GM12878 (cell line): ENCODE results near the gene GARNL3. TPM values are rescaled to one million over a fixed set of nuclear protein-coding genes. Genes with fewer than 3 reads are reported as not detected.

ENCODE experiments used
- ATAC-seq: fragments of 200-7000 bp; cut with Tn5 transposase; 3 replicates; pipeline ENCODE4 v1.9.1; 2020; ENCODE audit warnings: mild to moderate bottlenecking, moderate library complexity
- BruUV-seq: library from RNA; stranded (reverse); fragments of 400-500 nt; replicated peaks from 2 replicates; lab custom pipeline; 2021; lab: Mats Ljungman, UMichigan
- CTCF ChIA-PET: fragments of 300-600 bp; sonication (Branson Sonifier 250); formaldehyde crosslinking; extraction: SDS; loops from one replicate; lab custom pipeline; 2021; ENCODE audit warnings: inconsistent platforms; lab: Yijun Ruan, JAX
- POLR2A ChIA-PET: fragments of 350-600 bp; formaldehyde crosslinking; extraction: SDS; loops from one replicate; lab custom pipeline; 2021; ENCODE audit warnings: inconsistent platforms; lab: Charles Lee
- RAD21 ChIA-PET: fragments of 300-600 bp; sonication (Branson Sonifier 250); formaldehyde crosslinking; loops from one replicate; lab custom pipeline; 2023; ENCODE audit warnings: antibody characterized with exemption; ENCODE audit not compliant: unreplicated experiment; lab: Charles Lee
- SMC1A ChIA-PET: fragments of 300-600 bp; sonication (Branson Sonifier 250); formaldehyde crosslinking; loops from one replicate; lab custom pipeline; 2023; ENCODE audit not compliant: unreplicated experiment, uncharacterized antibody; lab: Charles Lee
- DNase-seq: peaks from one replicate; pipeline ENCODE4 v3.0.0-alpha.2; 2011; ENCODE audit warnings: low read depth, low spot score
- FAIRE-seq: peaks from 3 replicates; lab custom pipeline; 2011; peaks lifted over from hg19 to GRCh38; lab: Jason Lieb, UNC
- H2AFZ ChIP-seq: 2 replicates; pipeline ENCODE4 v1.6.0; 2011; ENCODE audit warnings: low read depth, low read length, control low read depth; ENCODE audit not compliant: control insufficient read depth
- H3K27ac ChIP-seq: 2 replicates; pipeline ENCODE4 v1.5.1; 2011; ENCODE audit warnings: control low read depth; ENCODE audit not compliant: control insufficient read depth, insufficient read depth
- H3K27me3 ChIP-seq, 2 experiments: replicated peaks in 1 of 2; 2 replicates each; pipeline versions ENCODE4 v1.6.0 to v1.6.1; 2011; ENCODE audit warnings: low read length in 1 of 2; ENCODE audit not compliant: control insufficient read depth in 2 of 2, insufficient read depth in 2 of 2
- H3K36me3 ChIP-seq, 2 experiments: 2 replicates each; pipeline ENCODE4 v1.5.1; 2011; ENCODE audit warnings: low read length in 1 of 2; ENCODE audit not compliant: control insufficient read depth in 2 of 2, insufficient read depth in 2 of 2
- H3K4me1 ChIP-seq: 2 replicates; pipeline ENCODE4 v1.6.1; 2011; ENCODE audit warnings: mild to moderate bottlenecking, low read length, moderate library complexity, mixed read lengths; ENCODE audit not compliant: control insufficient read depth, insufficient read depth
- H3K4me2 ChIP-seq: 2 replicates; pipeline ENCODE4 v1.6.0; 2011; ENCODE audit warnings: control low read depth; ENCODE audit not compliant: control insufficient read depth, insufficient read depth
- H3K4me3 ChIP-seq: fragments of 200-600 bp; sonication (generic); 2 replicates; pipeline ENCODE4 v1.5.1; 2016
- H3K79me2 ChIP-seq: 2 replicates; pipeline ENCODE4 v1.6.0; 2011; ENCODE audit warnings: low read length; ENCODE audit not compliant: control insufficient read depth, insufficient read depth
- H3K9ac ChIP-seq: 2 replicates; pipeline ENCODE4 v1.8.0; 2011; ENCODE audit warnings: low read length, control low read depth, mixed read lengths; ENCODE audit not compliant: control insufficient read depth, insufficient read depth
- H3K9me3 ChIP-seq: replicated peaks from 3 replicates; pipeline ENCODE4 v1.5.1; 2011; ENCODE audit warnings: mild to moderate bottlenecking, low read length; ENCODE audit not compliant: control insufficient read depth, insufficient read depth
- H4K20me1 ChIP-seq: 2 replicates; pipeline ENCODE4 v1.6.0; 2011; ENCODE audit not compliant: control insufficient read depth, insufficient read depth
- ATF2 ChIP-seq: IDR thresholded peaks from 2 replicates; pipeline ENCODE4 v1.6.1; 2012; ENCODE audit warnings: low read length, inconsistent platforms
- CREB1 ChIP-seq: IDR thresholded peaks from 2 replicates; pipeline ENCODE4 v1.6.1; 2012; ENCODE audit warnings: low read depth, mild to moderate bottlenecking, inconsistent platforms
- FOS ChIP-seq: IDR thresholded peaks from 3 replicates; pipeline ENCODE4 v1.6.1; 2011; ENCODE audit warnings: borderline replicate concordance; ENCODE audit not compliant: insufficient read length; ENCODE audit errors: extremely low read depth
- MEF2A ChIP-seq: IDR thresholded peaks from 2 replicates; pipeline ENCODE4 v1.6.1; 2011; ENCODE audit warnings: low read depth, mild to moderate bottlenecking, low read length, moderate library complexity; ENCODE audit not compliant: insufficient read depth
- MTA2 ChIP-seq: fragments of 450-650 bp; IDR thresholded peaks from 2 replicates; pipeline ENCODE4 v1.6.1; 2016; ENCODE audit warnings: low read depth, mild to moderate bottlenecking, moderate library complexity
- RELB ChIP-seq: fragments of 450-650 bp; IDR thresholded peaks from 2 replicates; pipeline ENCODE4 v1.6.1; 2017; ENCODE audit warnings: low read depth, mild to moderate bottlenecking, moderate library complexity
- ZBTB4 ChIP-seq: fragments of 450-650 bp; formaldehyde crosslinking; IDR thresholded peaks from 2 replicates; pipeline ENCODE4 v1.4.0; 2022; ENCODE audit warnings: mild to moderate bottlenecking, moderate library complexity
- ZNF207 ChIP-seq: fragments of 450-650 bp; IDR thresholded peaks from 2 replicates; pipeline ENCODE4 v1.6.1; 2014; ENCODE audit warnings: antibody characterized with exemption, mild to moderate bottlenecking, borderline replicate concordance
- WGBS: methylation state at CpG from one replicate; pipeline ENCODE4 v1.1.6; 2016; ENCODE audit warnings: low lambda C conversion rate; ENCODE audit not compliant: insufficient replicate concordance, insufficient coverage; ENCODE audit errors: missing lambda C conversion rate; 5-methylcytosine and 5-hydroxymethylcytosine counted together
- in situ Hi-C: fragments of 300-500 bp; cut with MboI; formaldehyde crosslinking; loops from 9 replicates; pipeline ENCODE4 v1.14.3; 2018; ENCODE audit warnings: mixed read lengths
- intact Hi-C: fragments of 100-400 bp; cut with micrococcal nuclease; formaldehyde crosslinking; loops from one replicate; pipeline ENCODE4 v1.14.2; 2022; ENCODE audit not compliant: unreplicated experiment
- polyA plus RNA-seq, 11 experiments: library from polyadenylated mRNA; depleted of rRNA in 4 of 11; unstranded in 6 of 11; stranded (reverse) in 5 of 11; fragments of >200 nt; fragmentation: Nextera tagmentation in 4 of 11; fragmentation: Illumina TruSeq in 1 of 11; extraction: Ambion mirVana in 4 of 11; extraction: Trizol in 1 of 11; gene quantifications; 1 replicate in 1 of 11; 2 replicates in 10 of 11; pipeline versions ENCODE4 v1.2.1 to v1.2.3, GENCODE V29; 2011 to 2016; ENCODE audit warnings: inconsistent platforms in 2 of 11, missing spikeins in 2 of 11, low read depth in 1 of 11
- total RNA-seq, 4 experiments: library from RNA; depleted of rRNA in 3 of 4; stranded (reverse); fragments of >200 nt in 3 of 4; fragmentation: Illumina TruSeq in 1 of 4; extraction: Trizol in 1 of 4; gene quantifications; 2 replicates each; pipeline versions ENCODE4 v1.2.1 to v1.2.3, GENCODE V29; 2013 to 2021
- TF ChIP-seq, protein P1 (sequence below): fragments of 450-650 bp; IDR thresholded peaks from 2 replicates; pipeline ENCODE4 v1.6.1; 2016; ENCODE audit warnings: mild to moderate bottlenecking, moderate library complexity, borderline replicate concordance
- TF ChIP-seq, protein P2 (sequence below): fragments of 450-650 bp; IDR thresholded peaks from 2 replicates; pipeline ENCODE4 v1.6.1; 2017; ENCODE audit warnings: antibody characterized with exemption, mild to moderate bottlenecking, moderate library complexity

The GARNL3 gene
- total and polyA plus RNA-seq, 10 of the 15 experiments (the other 5 are each of a cell fraction or from before 2014, with no cell fraction given), result 0.89 to 13.2 (median 6.3) TPM

DNA sequence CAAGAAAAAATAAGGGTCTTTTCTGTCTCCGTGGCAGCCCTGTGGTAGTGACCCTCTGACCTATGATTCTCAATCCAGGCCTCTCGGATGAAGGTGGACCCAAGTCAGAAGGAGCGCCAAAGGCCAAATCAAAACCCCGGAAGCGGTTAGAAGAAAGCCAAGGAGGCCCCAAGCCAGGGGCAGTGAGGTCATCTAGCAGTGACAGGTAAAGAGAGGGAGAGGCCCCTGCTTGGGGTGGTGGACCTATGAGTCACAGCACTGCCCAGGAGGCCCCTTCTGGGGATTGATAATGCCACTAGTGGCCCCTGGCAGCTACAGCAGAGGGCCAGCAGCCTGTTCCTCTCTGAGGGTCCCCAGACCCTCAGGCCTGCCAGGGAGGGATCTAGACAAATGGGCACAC, 126.0 kb downstream of the GARNL3 start:
- CTCF ChIA-PET, result no interaction called here
- SMC1A ChIA-PET, result no interaction called here
- Histone ChIP-seq H4K20me1 (no peaks in the 10 kb centered on the region), H2AFZ (peak overlapping the region; percentile 52), H3K79me2 (no peaks in the 10 kb centered on the region), H3K36me3 (no peaks in the 10 kb centered on the region), H3K4me1 (peaks cover 27% of the 10 kb centered on the region), H3K27me3 (no peaks in the 10 kb centered on the region), H3K9me3 (no peaks in the 10 kb centered on the region), H3K4me2 (no peak overlapping the region), H3K27ac (peak overlapping the region; percentile 50; the same call in 1 of the 2 replicates), H3K4me3 (no peak overlapping the region), H3K9ac (no peak overlapping the region)
- intact Hi-C loops (no loop called here), in situ Hi-C loops (no loop called here)
- FAIRE-seq (no peak), ATAC-seq (no peak), DNase-seq (no peak)
- no TSS peak for BruUV-seq
- WGBS, result 89% methylated on average over 5 of the region's 5 CpGs
- POLR2A ChIA-PET, result no interaction called here
- RAD21 ChIA-PET, result no interaction called here
- no peak for TF ChIP-seq ATF2
- TF ChIP-seq CREB1, result peak; percentile 49; the same call in 1 of the 2 replicates
- no peak for TF ChIP-seq RELB
- TF ChIP-seq, protein P1, sequence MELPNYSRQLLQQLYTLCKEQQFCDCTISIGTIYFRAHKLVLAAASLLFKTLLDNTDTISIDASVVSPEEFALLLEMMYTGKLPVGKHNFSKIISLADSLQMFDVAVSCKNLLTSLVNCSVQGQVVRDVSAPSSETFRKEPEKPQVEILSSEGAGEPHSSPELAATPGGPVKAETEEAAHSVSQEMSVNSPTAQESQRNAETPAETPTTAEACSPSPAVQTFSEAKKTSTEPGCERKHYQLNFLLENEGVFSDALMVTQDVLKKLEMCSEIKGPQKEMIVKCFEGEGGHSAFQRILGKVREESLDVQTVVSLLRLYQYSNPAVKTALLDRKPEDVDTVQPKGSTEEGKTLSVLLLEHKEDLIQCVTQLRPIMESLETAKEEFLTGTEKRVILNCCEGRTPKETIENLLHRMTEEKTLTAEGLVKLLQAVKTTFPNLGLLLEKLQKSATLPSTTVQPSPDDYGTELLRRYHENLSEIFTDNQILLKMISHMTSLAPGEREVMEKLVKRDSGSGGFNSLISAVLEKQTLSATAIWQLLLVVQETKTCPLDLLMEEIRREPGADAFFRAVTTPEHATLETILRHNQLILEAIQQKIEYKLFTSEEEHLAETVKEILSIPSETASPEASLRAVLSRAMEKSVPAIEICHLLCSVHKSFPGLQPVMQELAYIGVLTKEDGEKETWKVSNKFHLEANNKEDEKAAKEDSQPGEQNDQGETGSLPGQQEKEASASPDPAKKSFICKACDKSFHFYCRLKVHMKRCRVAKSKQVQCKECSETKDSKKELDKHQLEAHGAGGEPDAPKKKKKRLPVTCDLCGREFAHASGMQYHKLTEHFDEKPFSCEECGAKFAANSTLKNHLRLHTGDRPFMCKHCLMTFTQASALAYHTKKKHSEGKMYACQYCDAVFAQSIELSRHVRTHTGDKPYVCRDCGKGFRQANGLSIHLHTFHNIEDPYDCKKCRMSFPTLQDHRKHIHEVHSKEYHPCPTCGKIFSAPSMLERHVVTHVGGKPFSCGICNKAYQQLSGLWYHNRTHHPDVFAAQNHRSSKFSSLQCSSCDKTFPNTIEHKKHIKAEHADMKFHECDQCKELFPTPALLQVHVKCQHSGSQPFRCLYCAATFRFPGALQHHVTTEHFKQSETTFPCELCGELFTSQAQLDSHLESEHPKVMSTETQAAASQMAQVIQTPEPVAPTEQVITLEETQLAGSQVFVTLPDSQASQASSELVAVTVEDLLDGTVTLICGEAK, result no peak
- TF ChIP-seq, protein P2, sequence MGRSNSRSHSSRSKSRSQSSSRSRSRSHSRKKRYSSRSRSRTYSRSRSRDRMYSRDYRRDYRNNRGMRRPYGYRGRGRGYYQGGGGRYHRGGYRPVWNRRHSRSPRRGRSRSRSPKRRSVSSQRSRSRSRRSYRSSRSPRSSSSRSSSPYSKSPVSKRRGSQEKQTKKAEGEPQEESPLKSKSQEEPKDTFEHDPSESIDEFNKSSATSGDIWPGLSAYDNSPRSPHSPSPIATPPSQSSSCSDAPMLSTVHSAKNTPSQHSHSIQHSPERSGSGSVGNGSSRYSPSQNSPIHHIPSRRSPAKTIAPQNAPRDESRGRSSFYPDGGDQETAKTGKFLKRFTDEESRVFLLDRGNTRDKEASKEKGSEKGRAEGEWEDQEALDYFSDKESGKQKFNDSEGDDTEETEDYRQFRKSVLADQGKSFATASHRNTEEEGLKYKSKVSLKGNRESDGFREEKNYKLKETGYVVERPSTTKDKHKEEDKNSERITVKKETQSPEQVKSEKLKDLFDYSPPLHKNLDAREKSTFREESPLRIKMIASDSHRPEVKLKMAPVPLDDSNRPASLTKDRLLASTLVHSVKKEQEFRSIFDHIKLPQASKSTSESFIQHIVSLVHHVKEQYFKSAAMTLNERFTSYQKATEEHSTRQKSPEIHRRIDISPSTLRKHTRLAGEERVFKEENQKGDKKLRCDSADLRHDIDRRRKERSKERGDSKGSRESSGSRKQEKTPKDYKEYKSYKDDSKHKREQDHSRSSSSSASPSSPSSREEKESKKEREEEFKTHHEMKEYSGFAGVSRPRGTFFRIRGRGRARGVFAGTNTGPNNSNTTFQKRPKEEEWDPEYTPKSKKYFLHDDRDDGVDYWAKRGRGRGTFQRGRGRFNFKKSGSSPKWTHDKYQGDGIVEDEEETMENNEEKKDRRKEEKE, result no peak
- no peak for TF ChIP-seq ZBTB4 (CRISPR knock-in tag)
- TF ChIP-seq MEF2A, result no peak
- no peak for TF ChIP-seq FOS
- TF ChIP-seq ZNF207, result no peak
- no peak for TF ChIP-seq MTA2
